NCI-H226 (cell line): ENCODE results near the gene NR1D1.

Source experiments
- DNase-seq: peaks from one replicate; pipeline ENCODE4 v3.0.0-alpha.2; 2015

NR1D1 gene

GRCh38 chr17:40111221-40112128 lies 11.1 kb upstream of the NR1D1 start:
- peak; percentile 96 for DNase-seq

GRCh38 chr17:40110026-40110845 lies 9.8 kb upstream of the NR1D1 start:
- DNase-seq = no peak

GRCh38 chr17:40108970-40109824 lies 8.8 kb upstream of the NR1D1 start:
- DNase-seq = no peak

GRCh38 chr17:40107522-40108174 lies 7.3 kb upstream of the NR1D1 start:
- no peak for DNase-seq

DNA sequence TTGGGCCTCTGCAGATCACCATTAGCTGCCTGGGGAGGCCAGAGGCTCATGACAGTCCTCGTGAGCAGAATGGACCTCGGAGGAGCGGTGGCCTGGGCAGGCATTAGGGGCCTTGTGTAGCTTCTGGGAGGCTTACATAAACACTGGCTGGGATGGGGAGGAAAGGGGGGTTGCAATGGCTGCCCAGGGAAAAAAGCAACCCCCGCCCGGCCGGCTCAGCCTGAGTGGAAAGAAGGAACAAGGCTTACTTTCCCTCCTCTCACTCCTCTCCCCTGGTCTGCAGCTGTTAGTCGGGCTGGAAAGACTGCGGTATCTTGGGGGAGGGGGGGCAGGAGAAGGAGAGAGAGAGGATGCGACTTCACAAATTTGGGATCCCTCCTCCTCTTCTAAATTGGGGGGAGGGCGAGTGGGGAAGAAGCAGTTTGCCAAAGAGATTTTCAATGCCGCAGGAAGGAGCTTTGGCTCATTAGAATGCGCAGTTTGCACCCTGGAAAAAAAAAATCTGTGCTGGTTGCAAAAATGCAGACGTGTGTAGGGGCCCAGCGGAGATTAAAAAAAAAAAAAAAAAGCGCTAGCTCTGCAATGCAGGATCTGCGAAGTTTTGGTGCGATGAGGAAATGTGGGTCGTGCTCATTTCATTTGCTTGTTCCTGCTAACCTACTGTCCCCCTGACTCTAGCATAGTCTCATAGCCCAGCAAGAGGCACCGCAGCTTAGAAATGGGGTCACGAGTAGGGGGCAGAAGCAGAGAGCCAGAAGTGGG lies 6.6 kb upstream of the NR1D1 start:
- DNase-seq = no peak

DNA sequence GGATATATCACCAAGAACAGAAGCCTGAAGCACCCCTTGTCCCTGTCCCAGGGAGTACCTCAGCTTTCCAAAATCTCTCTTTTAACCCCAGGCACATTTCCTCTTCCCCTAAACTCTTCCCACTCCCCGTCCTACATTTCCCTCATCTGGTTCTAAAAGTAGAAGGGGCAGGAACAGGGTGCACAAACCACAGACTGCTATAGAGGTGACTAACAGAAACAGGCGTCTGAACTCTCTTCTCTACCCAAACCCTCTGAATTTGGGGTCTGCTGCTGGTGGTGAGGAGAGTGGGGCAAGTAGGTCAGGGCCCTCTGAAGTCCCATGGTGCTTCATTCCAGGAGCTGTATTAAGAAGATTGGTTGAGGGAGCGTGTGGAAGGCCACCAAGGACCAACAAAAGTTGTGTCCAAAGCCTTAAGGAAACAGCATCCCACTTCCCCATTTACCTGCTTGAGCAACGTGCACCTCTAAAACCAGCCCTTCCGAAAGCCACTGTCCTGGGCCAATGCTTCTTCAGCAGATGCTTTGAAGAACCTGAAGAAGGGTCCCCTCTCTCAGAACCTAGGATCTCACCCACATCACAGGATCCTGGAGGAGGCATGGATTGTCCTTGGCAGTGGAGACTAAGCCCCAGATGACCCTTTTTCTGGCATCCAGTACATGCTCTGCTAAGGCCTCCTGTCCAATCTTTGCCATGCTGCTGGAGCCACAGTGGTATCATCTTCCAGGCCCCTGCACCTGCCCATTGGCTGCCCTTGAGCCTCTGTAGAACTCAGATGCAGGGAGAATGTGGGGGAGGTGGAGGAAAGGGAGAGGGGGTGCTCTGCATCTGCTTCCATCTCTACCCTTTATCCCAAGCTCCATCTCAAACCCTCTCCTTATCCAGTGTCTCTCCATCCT lies 5.7 kb upstream of the NR1D1 start:
- no peak for DNase-seq

DNA sequence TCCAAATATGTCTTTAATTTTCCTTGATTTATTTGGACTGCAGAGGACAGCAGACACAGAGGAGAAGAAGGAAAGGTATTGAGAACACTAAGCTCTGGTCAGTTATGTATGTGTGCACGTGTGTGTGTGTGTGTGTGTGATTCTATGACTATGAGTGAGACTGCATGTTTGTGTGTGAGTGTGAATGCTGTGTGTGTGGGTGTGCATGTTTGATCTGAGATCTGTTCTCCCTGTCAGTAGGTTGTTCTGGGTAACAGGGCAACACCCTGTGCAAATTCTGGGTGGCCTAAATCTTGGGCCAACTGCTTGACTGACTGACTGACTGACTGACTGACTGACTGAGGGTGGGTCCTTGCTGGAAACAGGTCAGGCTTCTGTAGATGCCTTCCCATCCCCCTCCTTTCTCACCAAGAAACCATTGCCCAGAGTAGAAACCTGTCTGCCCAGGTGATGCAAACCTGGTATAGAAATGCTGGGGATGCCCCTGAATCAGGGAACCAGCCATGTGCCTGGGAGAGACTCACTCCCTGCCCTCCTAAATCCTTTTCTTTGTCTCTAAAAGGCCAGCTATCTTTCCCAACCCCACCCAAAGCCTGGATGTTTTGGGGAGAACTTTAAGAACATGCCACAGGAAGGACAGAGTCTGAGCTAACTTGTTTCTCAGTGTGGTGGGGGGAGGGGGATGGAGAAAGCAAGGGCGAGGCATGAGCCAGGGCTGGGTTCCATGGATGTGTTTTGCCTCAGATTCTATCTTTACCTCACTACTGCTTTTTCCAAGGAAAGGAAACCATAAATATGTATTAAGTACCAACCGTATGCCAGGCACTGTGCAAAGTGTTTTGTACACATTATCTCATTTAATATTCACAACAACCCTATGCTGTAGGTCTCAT lies 4.5 kb upstream of the NR1D1 start:
- DNase-seq = no peak

GRCh38 chr17:40103688-40104087 lies 3.3 kb upstream of the NR1D1 start:
- no peak for DNase-seq

DNA sequence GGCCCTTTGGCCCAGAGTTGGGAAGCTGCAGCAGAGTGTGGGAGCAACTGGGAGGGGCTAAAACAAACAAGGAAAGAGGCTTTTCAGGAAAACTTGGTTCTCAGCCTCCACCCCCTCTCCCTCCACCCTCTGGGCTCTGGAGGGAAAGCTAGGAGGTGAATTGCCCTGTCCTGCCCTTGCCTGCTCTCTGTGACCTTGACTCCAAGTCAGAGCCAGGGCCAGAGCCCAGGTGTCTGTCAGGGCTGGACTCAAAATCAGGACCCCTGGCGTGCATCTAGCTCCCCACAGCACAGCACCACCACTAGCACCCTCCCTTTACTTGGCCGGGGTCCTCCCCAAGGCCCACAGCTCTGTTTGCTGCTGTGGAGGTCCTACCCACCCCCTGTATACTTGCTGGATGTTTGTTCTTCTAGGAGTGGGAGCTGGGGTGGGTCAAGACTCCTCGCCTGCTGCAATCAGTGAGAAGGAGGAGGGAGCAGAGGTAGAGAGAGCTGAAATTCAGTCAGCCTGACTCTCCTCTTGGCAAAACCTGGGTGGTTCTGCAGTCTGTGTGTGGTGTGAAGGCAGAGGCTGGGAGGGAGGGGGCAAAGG lies 2.8 kb upstream of the NR1D1 start:
- DNase-seq = no peak

DNA sequence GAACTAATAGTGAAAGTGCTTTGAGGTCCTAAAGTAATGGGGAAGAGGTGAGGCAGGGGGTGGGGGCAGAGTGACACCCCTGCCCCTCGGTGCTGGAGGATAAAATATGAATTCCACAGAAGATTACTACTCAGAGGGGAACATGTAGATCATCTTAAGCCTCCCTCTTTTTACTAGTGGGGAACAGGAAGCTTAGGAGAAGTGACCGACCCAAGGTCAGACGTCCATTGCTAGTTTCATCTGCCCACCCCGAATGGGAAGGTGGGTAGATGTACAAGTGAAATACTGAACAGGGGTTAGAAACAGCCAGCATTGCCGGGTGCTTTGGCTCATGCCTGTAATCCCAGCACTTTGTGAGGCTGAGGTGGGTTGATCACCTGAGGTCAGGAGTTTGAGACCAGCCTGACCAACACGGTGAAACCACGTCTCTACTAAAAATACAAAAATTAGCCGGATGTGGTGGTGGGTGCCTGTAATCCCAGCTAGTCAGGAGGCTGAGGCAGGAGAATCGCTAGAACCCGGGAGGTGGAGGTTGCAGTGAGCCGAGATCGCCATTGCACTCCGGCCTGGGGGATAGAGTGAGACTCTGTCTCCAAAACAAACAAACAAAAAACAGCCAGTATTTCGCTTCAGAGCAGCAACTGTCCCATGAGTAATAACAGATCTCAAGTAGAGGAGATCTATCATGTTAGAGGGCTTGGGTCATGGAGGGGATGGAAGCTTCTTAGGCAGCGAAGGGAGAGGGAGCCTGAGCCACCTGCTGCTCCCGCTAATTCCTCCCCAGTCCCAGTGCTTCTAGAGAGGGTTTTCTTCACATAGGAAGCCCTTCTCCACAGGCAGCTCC lies 1.2 kb upstream of the NR1D1 start:
- no peak for DNase-seq

GRCh38 chr17:40100669-40101366 lies 429 bp upstream of the NR1D1 start:
- DNase-seq = peak; percentile 98

DNA sequence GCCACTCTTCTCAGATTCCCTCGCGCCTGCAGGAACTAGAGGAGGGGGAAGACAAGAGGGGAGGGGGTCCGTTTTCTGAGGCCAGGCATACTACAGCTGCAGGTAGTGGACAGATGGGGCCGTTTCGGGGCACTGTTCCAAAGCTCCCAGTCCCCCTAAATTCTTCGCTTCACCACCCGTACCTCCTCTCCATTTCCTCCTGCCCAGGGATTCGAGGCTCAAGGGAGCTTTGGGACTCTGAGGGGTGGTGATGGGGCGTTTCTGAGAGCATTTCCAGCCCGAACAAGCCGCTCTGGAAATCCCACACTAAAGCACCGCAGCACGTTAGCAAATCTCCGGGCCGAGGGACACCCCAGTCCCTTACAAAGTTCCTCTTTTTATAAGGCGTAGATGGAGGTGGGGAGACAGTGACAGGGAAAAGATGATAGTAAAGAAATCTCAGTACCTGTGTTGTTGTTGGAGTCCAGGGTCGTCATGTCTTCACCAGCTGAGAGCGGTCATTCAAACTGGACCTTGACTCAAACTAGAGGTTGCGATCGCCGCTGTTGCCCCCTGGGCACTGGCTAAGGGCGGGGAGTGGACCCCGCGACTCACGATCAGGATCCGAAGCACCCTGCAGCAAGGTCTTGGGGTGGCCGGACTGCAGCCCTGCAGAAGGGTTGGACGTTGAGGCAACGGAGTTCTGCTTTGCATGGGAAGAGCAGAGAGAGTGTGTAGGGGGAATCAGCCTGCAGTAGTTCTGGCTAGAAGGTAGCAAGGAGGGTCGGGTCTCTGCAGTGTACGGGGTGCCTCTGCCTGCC lies 570 bp downstream of the NR1D1 start:
- DNase-seq = no peak

- peak; percentile 98 for DNase-seq
These were observed 1.4 kb downstream of the NR1D1 start for GRCh38 chr17:40098846-40099618.

DNA sequence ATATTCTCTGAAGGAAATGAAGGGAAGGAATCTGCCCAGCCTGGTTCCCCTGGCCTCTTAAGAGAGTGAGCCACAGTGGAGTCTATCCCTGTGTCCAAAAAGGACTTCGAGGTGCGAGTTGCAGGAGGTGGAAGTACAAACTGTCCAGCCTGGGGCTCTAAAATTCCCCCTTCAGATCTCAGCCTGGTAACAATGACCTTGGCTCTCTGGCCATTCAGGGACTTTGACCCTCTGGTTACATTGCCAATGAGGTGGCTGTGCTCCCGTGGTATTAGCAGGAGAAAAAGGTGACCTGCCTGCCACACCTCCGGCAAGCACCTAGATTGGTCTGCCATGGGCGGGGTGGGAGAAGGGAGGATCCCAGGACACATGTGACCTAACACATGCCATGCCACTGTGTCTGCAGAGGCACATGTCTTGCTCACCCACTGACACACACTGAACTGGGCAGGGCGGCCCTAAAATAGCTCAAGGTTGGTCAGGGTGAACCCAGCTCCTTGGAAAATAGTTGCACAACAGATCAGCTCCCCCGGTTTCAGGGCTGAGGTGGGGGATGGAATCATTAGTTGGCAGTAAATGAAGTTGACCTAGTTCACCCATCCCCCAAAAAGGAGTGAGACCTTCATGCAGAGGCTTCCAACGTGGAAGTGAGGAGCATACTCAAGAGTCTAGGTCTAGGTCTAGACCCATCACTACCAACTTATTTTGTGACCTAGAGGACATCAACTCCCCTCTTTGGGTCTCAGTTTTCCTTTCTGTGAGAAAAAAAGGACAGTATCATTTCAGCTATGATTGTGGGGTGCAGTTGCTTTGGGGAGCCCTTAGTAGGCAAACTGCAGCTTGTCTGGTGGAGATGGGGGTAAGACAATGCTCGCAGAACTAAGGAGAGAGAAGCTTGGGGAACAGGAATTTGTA lies 2.2 kb downstream of the NR1D1 start:
- DNase-seq = peak; percentile 7

DNA sequence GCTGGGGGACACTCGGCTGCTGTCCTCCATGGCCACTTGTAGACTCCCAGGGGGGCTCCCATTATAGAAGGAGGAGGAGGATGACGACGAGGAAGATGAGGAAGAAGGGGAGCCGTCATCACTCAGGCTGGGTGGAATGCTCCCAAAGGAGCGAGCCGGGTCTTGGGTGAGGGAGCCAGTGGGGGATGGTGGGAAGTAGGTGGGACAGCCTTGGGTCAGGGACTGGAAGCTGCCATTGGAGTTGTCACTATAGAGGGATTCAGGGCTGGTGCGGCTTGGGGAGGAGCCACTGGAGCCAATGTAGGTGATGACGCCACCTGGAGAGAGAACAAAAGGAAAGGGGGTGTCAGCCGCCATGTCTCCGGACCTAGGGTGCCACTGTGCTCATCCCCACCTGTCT lies 3.3 kb downstream of the NR1D1 start:
- DNase-seq = no peak
